Lower leg skin (tissue), 3 donors: Measurements from ENCODE around the gene CABP7.

Experiments used
- POLR2A ChIP-seq, 2 donors: fragments of 450-650 bp; IDR thresholded peaks; one replicate each; pipeline ENCODE4 v1.6.1; 2016 to 2017; ENCODE audit warnings: antibody characterized with exemption in 2 of 2, mild to moderate bottlenecking in 1 of 2, moderate library complexity in 1 of 2
- TF ChIP-seq, protein P1 (sequence below), 3 donors: fragments of 450-650 bp; IDR thresholded peaks; one replicate each; pipeline ENCODE4 v1.5.1; 2016; ENCODE audit warnings: antibody characterized with exemption in 3 of 3, mild to moderate bottlenecking in 3 of 3, moderate library complexity in 2 of 3

DNA sequence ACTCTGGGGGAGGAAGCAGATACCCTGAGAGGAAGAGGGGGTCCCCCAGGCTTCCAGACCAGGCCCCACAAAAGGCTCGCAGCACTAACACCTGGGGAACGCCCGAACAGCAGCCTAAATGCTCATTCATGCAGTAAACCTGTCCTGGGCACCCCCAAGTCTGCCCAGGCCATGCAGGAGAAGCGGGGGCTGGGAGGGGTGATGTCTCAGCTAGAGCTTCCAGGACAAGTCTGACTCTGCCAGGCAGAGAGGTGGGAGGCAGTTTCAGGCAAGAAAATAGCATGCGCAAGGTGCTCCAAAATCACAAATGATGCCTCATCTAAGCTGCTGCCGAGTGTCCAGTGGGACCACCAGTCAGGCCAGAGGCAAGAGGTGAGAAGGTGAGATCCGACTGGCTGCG, 14.6 kb downstream of the CABP7 start:
- TF ChIP-seq, protein P1, sequence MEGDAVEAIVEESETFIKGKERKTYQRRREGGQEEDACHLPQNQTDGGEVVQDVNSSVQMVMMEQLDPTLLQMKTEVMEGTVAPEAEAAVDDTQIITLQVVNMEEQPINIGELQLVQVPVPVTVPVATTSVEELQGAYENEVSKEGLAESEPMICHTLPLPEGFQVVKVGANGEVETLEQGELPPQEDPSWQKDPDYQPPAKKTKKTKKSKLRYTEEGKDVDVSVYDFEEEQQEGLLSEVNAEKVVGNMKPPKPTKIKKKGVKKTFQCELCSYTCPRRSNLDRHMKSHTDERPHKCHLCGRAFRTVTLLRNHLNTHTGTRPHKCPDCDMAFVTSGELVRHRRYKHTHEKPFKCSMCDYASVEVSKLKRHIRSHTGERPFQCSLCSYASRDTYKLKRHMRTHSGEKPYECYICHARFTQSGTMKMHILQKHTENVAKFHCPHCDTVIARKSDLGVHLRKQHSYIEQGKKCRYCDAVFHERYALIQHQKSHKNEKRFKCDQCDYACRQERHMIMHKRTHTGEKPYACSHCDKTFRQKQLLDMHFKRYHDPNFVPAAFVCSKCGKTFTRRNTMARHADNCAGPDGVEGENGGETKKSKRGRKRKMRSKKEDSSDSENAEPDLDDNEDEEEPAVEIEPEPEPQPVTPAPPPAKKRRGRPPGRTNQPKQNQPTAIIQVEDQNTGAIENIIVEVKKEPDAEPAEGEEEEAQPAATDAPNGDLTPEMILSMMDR (IDR thresholded peaks at IDR 0.05) = no peak
- no peak for TF ChIP-seq POLR2A (IDR thresholded peaks at IDR 0.05)
